COLO829 (cell line): Measurements from ENCODE around the gene UBA3.

Experiments used
- DNase-seq: peaks from one replicate; pipeline ENCODE4 v3.0.0; 2012; ENCODE audit warnings: low spot score

Gene UBA3

DNA sequence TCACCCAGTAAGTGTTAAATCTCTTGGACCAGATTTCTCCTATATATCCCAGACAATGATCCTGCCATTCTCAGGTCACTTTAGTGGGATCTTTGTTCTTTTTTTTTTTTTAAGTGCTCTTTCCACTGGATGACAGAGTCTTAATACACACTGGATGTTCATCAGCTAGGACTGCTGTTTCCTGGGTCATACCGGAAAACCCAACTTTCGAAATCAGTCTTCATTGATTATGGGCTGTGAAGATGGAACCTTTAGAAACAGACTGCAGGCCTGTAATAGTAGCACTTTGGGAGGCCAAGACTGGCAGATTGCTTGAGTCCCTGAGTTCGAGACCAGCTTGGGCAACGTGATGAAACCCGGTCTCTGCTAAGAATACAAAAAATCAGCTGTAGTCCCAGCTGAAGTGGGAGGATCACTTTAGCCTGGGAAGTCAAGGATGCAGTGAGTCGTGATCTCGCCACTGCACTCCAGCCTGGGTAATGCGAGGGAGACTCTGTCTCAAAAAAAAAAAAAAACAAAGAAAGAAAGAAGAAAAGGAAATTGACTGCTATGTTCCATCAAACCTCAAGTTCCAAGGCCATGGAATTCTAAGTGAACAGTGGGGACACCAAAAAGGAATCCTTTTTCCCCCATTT lies 69.0 kb downstream of the UBA3 start:
- no peak for DNase-seq

- no peak for DNase-seq
Observed at GRCh38 chr3:69009559-69010410, 70.4 kb downstream of the UBA3 start.

DNA sequence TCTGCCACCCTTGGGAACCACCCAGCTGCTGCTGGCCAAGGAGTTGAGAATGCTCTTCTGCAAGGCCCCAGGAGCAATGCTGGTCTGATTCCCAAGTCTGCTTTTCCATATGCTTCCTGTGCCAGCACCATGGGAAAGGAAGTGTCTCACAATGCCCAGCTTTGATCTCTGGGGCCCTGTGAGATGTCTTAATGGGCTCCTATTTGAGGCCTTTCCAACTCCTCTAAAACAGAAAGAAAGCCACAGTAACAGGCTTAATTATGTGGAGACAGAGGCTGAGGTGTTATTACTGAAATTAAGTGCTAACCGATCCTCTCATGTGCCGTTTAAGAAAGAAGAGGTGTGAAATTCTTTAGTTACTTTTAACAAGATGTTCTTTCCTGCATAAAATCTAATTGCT lies 71.2 kb downstream of the UBA3 start:
- DNase-seq = peak; percentile 33

DNA sequence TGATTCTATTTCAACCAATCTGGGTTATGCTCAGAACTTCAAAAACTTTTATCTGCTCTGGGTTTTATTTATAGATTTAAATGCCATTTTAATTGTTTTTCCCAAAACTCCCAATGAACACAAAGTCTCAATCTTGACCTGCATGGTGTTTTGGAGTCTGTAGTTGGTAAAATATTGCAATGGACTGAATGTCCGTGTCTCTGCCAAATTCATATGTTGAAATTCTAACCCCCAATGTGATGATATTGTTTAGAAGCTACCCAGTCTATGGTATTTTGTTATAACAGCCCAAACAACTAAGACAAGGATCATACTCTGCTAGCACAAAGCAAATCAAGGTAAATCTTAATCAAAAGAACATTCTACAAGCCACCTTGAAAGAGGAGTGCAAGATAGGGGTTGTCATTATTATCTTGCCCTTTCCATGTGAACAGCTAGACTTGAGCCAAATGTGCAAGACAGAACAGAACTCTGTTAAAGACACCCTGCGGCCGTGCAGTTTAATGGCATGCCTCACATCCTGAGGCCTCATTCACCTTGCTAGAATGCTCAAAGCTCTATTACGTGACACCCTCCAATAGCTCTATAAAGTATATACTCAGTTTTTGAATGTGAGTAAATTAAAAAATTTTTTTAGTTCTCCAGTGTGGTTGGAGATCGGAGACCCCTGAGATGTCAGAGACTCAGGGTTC lies 74.2 kb downstream of the UBA3 start:
- DNase-seq = no peak

GRCh38 chr3:69005071-69005790 lies 74.9 kb downstream of the UBA3 start:
- DNase-seq = no peak
